Subcutaneous abdominal adipose tissue (tissue), 5 donors: Measurements from ENCODE around the gene C19orf47.

Experiments
- H3K27ac ChIP-seq: one replicate; pipeline ENCODE4 v1.7.0; 2013; ENCODE audit warnings: low read depth, mild to moderate bottlenecking, inconsistent platforms, low read length, moderate library complexity
- H3K27me3 ChIP-seq, 5 donors: one replicate each; pipeline ENCODE4 v1.7.0; 2013; ENCODE audit warnings: low read length in 5 of 5, inconsistent platforms in 1 of 5; ENCODE audit not compliant: control insufficient read depth in 5 of 5, insufficient read depth in 4 of 5
- H3K36me3 ChIP-seq, 5 donors: one replicate each; pipeline ENCODE4 v1.7.0; 2013; ENCODE audit warnings: low read length in 5 of 5; ENCODE audit not compliant: control insufficient read depth in 5 of 5, insufficient read depth in 5 of 5
- H3K4me1 ChIP-seq, 5 donors: one replicate each; pipeline ENCODE4 v1.7.0; 2013; ENCODE audit warnings: low read length in 5 of 5, mild to moderate bottlenecking in 3 of 5, moderate library complexity in 1 of 5; ENCODE audit not compliant: control insufficient read depth in 5 of 5, insufficient read depth in 5 of 5
- H3K4me3 ChIP-seq, 5 donors: one replicate each; pipeline ENCODE4 v1.7.0; 2013; ENCODE audit warnings: low read length in 5 of 5, low read depth in 1 of 5
- H3K9ac ChIP-seq, 5 donors: one replicate each; pipeline ENCODE4 v1.7.0; 2013; ENCODE audit warnings: low read length in 5 of 5, mild to moderate bottlenecking in 4 of 5, moderate library complexity in 3 of 5
- H3K9me3 ChIP-seq, 5 donors: one replicate each; pipeline ENCODE4 v1.7.0; 2013; ENCODE audit warnings: low read length in 5 of 5; ENCODE audit not compliant: control insufficient read depth in 5 of 5
- donor health status: healthy.
- donor health status: healthy.
- donor health status: healthy.
- donor health status: healthy.
- donor health status: healthy.

Gene C19orf47

GRCh38 chr19:40321076-40321475 lies 27.1 kb downstream of the C19orf47 start:
- H3K4me1 ChIP-seq = no peaks in the 10 kb centered on the region
- no peaks in the 10 kb centered on the region for H3K9me3 ChIP-seq
- H3K9ac ChIP-seq = no peak overlapping the region
- no peak overlapping the region for H3K27ac ChIP-seq
- no peaks in the 10 kb centered on the region for H3K27me3 ChIP-seq
- H3K4me3 ChIP-seq = no peak overlapping the region
- H3K36me3 ChIP-seq = peaks cover 0 to 90% (median 63%) of the 10 kb centered on the region in 5 donors

GRCh38 chr19:40320558-40320935 lies 27.6 kb downstream of the C19orf47 start:
- H3K4me1 ChIP-seq = no peaks in the 10 kb centered on the region
- peaks cover 0 to 86% (median 58%) of the 10 kb centered on the region in 5 donors for H3K36me3 ChIP-seq
- H3K27me3 ChIP-seq = no peaks in the 10 kb centered on the region
- no peaks in the 10 kb centered on the region for H3K9me3 ChIP-seq
- H3K27ac ChIP-seq = no peak overlapping the region
- H3K9ac ChIP-seq = no peak overlapping the region
- H3K4me3 ChIP-seq = no peak overlapping the region

GRCh38 chr19:40317338-40317737 lies 30.9 kb downstream of the C19orf47 start:
- Histone ChIP-seq H3K9me3 (no peaks in the 10 kb centered on the region), H3K4me1 (no peaks in the 10 kb centered on the region), H3K9ac (no peak overlapping the region), H3K36me3 (peaks cover 0 to 54% (median 28%) of the 10 kb centered on the region in 5 donors), H3K4me3 (no peak overlapping the region), H3K27me3 (no peaks in the 10 kb centered on the region), H3K27ac (no peak overlapping the region)

DNA sequence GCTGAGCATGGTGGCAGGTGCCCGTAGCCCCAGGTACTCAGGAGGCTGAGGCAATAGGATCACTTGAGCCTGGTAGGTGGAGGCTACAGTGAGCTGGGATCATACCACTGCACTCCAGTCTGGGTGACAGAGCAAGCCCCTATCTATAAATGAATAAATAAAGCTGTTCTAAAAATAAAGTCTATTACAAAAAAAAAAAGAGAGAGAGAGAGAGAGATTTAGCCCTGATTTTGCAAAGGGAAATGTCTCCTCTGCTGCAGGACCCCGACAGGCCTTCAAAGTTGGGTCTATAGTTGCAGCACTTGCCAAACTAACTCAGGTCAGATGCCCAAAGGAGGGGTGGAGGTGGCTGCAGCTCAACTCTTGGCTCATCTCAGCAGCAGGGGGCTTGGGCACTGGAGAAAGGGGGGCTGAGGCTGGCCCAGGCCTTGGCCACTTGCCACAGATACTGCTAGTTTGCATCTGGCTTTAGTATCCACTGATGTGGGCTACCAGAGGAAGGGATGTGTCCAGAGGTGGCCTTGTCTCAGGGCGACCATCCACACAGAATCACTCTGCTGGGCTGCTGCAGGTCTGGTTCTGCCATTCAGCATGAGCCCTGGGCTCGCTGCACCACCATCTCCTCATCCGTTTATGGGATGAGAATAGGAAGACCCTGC lies 32.3 kb downstream of the C19orf47 start:
- no peak overlapping the region for H3K4me3 ChIP-seq
- no peaks in the 10 kb centered on the region for H3K4me1 ChIP-seq
- H3K27me3 ChIP-seq = no peaks in the 10 kb centered on the region
- no peak overlapping the region for H3K9ac ChIP-seq
- H3K36me3 ChIP-seq = peaks cover 0 to 40% (median 14%) of the 10 kb centered on the region in 5 donors
- H3K9me3 ChIP-seq = no peaks in the 10 kb centered on the region
- H3K27ac ChIP-seq = no peak overlapping the region

DNA sequence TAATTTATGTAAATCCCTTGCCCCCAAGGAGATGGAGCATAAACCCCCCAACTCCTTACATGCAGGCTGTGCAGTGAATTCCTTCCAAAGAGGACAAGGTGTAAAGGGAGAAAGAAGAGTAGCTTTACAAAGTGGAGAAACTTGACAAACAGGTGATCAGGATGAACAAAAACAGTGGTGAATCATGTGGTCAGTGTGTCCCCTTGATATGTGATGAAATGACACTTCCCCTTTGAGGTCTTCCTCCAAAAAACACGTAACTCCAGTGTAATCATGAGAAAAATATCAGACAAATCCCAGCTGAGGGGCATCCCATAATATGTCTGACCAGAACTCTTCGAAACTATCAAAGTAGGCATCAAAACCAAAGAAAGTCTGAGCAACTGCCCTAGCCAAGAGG lies 33.5 kb downstream of the C19orf47 start:
- H3K9ac ChIP-seq = no peak overlapping the region
- H3K9me3 ChIP-seq = no peaks in the 10 kb centered on the region
- H3K4me3 ChIP-seq = no peak overlapping the region
- H3K36me3 ChIP-seq = peaks cover 0 to 29% (median 6%) of the 10 kb centered on the region in 5 donors
- H3K4me1 ChIP-seq = no peaks in the 10 kb centered on the region
- no peaks in the 10 kb centered on the region for H3K27me3 ChIP-seq
- H3K27ac ChIP-seq = no peak overlapping the region

DNA sequence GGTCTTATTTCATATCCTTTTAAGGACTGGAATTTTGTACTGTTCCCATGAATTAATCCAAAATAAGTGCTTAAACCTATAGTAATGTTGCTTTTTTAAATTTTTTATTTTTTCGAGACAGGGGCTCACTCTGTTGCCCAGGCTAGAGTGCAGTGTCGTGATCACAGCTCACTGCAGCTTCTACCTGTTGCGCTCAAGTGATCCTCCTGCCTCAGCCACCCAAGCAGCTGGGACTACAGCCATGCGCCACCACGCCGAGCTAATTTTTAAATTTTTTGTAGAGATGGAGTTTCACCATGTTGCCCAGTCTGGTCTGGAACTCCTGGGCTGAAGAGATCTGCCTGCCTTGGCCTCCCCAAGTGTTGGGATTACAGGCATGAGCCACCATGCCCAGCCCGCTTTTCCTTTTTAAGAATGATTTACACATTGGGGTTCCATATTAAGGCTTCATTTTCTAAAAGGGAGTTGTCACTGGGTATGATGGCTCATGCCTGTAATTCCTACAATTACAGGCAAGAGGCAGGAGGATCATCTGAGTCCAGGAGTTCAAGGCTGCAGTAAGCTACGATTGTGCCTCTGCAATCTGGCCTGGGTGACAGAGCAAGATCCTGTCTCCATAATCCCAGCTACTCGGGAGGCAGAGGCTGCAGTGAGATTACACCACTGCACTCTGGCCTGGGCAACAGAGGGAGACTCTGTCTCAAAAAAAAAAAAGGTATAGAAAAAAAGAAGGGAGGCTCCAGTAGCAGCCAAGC lies 34.8 kb downstream of the C19orf47 start:
- Histone ChIP-seq H3K4me3 (no peak overlapping the region), H3K27me3 (no peaks in the 10 kb centered on the region), H3K36me3 (peaks cover 0 to 22% (median 6%) of the 10 kb centered on the region in 5 donors), H3K9me3 (no peaks in the 10 kb centered on the region), H3K9ac (no peak overlapping the region), H3K27ac (no peak overlapping the region), H3K4me1 (no peaks in the 10 kb centered on the region)

- Histone ChIP-seq H3K27ac (no peak overlapping the region), H3K4me3 (no peak overlapping the region)
Observed at GRCh38 chr19:40312533-40312932, 35.7 kb downstream of the C19orf47 start.

GRCh38 chr19:40309666-40310065 lies 38.5 kb downstream of the C19orf47 start:
- Histone ChIP-seq H3K9me3 (no peaks in the 10 kb centered on the region), H3K27me3 (no peaks in the 10 kb centered on the region), H3K27ac (no peak overlapping the region), H3K4me3 (no peak overlapping the region), H3K9ac (no peak overlapping the region), H3K36me3 (no peaks in the 10 kb centered on the region), H3K4me1 (peaks cover 0 to 3% (median 0%) of the 10 kb centered on the region in 5 donors)

More at GRCh38 chr19:40312533-40312932, 35.7 kb downstream of the C19orf47 start:
- Histone ChIP-seq H3K27me3 (no peaks in the 10 kb centered on the region), H3K36me3 (peaks cover 0 to 15% (median 4%) of the 10 kb centered on the region in 5 donors), H3K9me3 (no peaks in the 10 kb centered on the region), H3K4me1 (no peaks in the 10 kb centered on the region), H3K9ac (no peak overlapping the region)

GRCh38 chr19:40305403-40305802 lies 42.8 kb downstream of the C19orf47 start:
- no peaks in the 10 kb centered on the region for H3K36me3 ChIP-seq

DNA sequence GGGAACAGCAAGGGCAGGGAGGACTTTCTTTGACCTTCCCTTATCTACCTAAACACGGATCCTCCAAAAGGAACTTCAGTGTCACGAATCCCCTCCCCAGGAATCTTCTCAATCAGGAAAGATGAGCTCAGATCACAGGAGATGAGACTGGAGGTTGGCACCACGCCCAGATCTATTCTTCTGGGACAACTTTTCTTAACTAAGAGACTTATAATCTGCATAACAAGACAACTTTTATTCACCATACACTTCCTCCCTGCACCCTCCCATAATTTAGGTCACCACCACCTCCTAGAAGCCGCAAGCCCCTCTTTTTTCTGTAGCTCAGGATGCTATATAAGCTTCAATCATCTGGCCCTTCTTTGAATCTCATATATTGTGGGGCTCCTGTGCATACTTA lies 43.9 kb downstream of the C19orf47 start:
- H3K27ac ChIP-seq = no peak overlapping the region
- no peaks in the 10 kb centered on the region for H3K27me3 ChIP-seq
- H3K4me3 ChIP-seq = no peak overlapping the region
- H3K9ac ChIP-seq = no peak overlapping the region
- H3K4me1 ChIP-seq = peaks cover 0 to 8% (median 0%) of the 10 kb centered on the region in 5 donors
- H3K9me3 ChIP-seq = no peaks in the 10 kb centered on the region
- H3K36me3 ChIP-seq = no peaks in the 10 kb centered on the region

More at GRCh38 chr19:40305403-40305802, 42.8 kb downstream of the C19orf47 start:
- Histone ChIP-seq H3K27ac (no peak overlapping the region), H3K4me1 (peaks cover 0 to 8% (median 0%) of the 10 kb centered on the region in 5 donors), H3K27me3 (no peaks in the 10 kb centered on the region), H3K9ac (no peak overlapping the region), H3K4me3 (no peak overlapping the region), H3K9me3 (no peaks in the 10 kb centered on the region)
